Subcutaneous adipose tissue (tissue), 4 donors: ENCODE measurements around the gene PLPP3. TPM values are rescaled to one million over a fixed set of nuclear protein-coding genes. Genes with fewer than 3 reads are reported as not detected.

Experiments used
- total RNA-seq, 4 donors: library from RNA; depleted of rRNA; stranded (reverse); fragments of >200 nt; gene quantifications; one replicate each; pipeline ENCODE4 v1.1.0, GENCODE V29; 2016
- TF ChIP-seq, protein P1 (sequence below): fragments of 450-650 bp; IDR thresholded peaks from one replicate; pipeline ENCODE4 v1.5.1; 2016; ENCODE audit warnings: low read depth, mild to moderate bottlenecking, control low read depth, antibody characterized with exemption, moderate library complexity

Gene PLPP3
- total RNA-seq: 100 to 1,000 TPM; 149 to 309 (median 238) TPM

DNA sequence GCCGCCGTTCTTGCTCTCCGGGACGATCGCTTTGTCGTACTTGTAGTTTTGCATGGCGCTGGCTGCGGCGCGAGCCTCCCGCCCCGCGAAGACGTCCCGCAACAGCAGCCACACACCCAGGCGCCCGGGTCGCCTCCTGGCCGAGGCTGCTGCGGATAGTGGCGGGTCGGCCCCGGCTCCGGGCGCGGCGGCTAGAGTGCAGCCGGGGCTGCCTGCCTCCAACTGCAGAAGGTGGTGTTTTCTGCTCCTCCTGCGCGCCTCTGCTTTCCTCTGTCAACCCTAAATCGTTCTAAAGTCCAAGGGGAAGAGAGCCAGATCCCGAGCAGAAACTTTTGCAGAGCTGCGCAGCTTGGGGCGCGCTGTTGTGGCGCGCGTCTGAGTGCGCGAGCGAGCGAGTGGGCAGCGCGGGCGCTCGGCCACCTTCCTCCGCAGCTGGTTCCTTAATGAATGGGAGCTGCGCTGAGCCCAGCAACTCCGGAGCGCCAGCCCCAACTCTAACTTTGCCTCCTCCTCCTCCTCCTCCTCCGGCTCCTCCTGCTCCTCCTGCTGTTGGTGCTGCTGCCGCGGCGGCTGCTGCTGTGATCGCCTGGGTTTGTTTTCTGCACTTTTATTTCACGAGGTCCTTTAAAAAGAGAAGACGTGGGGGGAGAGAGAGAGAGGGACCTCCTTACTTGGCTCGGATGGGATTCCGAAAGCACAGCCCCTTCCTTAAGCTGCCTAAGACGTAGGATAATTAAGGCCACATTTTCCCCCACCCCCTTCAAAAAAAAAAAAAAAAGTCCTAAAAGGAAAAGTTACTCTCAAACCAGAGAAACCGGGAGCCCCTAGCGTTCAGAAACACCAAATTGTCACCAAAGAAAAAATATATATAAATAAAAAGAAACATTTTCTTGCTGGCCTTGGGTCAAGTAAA, at the start of gene PLPP3:
PLPP3 (minus strand) TSS at position 601 of the 913 bp plus-strand sequence; CDS start at position 54, 547 bp downstream.
- TF ChIP-seq, protein P1, sequence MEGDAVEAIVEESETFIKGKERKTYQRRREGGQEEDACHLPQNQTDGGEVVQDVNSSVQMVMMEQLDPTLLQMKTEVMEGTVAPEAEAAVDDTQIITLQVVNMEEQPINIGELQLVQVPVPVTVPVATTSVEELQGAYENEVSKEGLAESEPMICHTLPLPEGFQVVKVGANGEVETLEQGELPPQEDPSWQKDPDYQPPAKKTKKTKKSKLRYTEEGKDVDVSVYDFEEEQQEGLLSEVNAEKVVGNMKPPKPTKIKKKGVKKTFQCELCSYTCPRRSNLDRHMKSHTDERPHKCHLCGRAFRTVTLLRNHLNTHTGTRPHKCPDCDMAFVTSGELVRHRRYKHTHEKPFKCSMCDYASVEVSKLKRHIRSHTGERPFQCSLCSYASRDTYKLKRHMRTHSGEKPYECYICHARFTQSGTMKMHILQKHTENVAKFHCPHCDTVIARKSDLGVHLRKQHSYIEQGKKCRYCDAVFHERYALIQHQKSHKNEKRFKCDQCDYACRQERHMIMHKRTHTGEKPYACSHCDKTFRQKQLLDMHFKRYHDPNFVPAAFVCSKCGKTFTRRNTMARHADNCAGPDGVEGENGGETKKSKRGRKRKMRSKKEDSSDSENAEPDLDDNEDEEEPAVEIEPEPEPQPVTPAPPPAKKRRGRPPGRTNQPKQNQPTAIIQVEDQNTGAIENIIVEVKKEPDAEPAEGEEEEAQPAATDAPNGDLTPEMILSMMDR: no peak

DNA sequence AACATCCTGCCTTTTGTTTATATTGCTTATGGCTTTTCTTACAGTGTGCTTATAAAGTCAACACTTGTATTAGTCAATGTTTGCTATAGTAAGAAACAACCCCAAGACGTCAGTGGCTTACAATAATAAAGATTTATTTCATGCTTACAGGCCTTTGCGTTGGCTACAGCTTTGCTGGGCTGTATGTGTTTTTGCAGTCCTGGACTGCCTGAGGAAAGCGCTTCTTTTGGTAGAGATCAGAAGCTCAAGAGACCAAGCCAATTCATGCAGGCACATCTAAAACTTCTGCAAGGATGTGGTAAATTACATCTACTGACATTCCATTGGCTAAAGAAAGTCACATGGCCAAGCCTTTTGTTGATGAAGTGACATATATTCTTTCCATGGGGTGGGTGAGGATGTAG, 48.3 kb upstream of the PLPP3 start:
- TF ChIP-seq, protein P1: no peak

DNA sequence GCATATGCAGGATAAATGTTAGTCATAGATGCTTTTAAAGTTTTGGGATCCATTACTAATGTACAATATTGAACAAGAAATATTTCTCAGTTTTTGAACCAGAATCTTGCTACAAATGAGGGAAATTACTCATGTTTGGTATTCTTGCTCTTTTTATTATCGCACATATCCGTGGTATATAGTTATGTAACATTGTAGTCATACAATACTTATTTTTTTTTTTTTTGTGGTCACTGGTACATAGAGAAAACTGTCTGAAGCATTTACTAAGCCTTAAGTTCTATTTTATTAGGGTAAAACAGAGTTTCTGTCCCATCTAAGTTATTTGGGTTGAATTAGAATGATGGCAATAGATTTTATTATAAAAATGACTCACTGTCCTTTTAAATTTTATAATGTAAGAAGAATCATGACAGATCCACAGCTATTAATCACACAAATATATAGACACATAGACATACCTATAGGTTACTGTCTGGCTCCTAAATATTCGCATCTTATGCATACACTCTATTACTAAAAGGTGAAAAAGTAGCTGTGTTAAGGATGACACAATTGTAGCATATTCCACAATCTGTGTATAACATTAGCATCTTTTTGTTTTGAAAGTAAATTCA, 47.8 kb upstream of the PLPP3 start:
- TF ChIP-seq, protein P1: no peak

DNA sequence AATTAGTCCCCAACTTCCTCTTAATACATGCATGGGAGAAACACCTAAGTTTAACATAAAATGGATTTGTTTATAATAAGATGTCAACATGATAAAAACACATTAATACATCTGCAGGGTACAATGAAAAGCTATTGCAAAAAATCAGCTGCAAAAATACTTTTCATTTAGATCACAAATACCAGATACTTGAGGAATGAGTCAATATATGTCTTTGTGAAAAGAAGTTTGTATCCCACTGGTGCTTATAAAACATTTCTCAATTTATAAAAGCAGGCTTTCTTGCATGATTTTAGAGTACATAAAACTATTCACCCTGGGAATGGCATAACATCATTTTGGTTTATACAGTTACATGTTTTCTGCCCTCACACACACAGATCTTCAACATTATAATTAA, 47.2 kb upstream of the PLPP3 start:
- TF ChIP-seq, protein P1: no peak

DNA sequence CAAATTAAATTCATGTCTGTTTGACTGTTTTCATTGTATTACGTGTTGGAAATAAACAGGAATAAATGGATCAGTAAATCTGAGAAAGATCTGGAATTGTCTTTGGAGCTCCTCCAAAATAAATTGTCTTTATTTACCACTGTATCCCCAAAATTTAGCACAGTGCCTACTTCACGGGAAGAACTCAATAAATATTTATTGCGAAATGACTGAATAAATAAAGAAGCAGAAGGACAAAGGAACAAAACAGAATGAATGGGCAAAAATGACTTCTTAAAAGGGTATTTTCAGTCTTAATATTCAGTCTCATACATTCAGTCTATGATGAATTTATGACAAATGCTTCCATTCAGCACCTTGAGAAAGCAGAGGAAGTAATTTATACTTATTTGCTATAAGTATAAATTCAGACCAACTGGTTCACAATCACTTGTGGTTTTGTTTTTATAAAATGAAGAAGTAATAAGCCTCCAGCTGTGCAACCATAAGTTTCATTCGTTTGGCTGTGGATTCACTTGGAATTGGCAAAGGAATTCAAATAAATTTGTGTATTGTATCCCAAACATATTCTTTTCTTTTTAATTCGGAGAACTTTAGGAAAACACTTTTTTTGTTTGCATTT, 46.6 kb upstream of the PLPP3 start:
- TF ChIP-seq, protein P1: no peak

DNA sequence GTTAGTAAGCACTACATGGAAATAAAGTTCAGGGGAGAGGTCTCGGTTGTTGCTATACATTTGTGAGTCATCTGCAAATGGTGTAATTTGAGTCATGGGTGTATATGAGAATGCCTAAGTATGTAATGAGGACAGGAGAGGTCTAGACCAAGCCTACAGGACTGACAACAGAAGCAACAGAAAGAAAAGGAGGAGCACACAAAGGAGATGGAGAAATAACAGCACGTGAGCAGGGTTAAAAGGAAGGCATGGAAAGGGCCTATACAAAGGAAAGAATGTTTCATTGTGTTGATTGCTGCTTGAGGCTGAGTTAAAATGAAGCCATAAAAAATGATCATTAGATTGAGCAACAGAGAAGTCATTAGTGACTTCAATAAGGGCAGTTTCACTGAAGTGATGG, 37.8 kb upstream of the PLPP3 start:
- TF ChIP-seq, protein P1: no peak

DNA sequence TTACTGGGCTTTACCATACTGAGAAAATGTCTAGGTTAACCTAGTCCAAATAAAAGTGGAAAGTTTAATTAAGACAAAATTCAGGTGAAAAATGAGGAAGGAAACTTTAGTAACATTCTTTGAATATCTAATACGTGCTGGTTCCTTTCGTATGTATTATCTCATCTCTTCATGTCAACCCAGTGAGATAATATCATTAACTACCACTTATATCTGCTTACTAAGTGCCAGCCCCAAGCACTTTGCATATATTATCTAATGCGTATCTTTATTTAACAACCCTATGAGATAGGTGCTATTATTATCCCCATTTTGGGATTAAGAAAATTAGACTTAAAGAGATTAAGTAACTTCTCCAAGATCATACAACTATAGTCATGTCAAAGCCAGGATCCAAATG, 12.5 kb upstream of the PLPP3 start:
- TF ChIP-seq, protein P1: no peak
